KMS-11 (cell line): ENCODE measurements around the gene EIF5A.

Experiments used
- H2AFZ ChIP-seq: fragments of 200-600 bp; sonication (generic); 2 replicates; pipeline ENCODE4 v1.6.1; 2016; ENCODE audit warnings: antibody characterized with exemption, mixed run types, low read depth
- H3K27ac ChIP-seq: fragments of 200-600 bp; sonication (generic); 2 replicates; pipeline ENCODE4 v1.6.1; 2016; ENCODE audit warnings: mild to moderate bottlenecking, mixed run types
- H3K27me3 ChIP-seq: fragments of 200-600 bp; sonication (generic); 2 replicates; pipeline ENCODE4 v1.6.1; 2017; ENCODE audit warnings: mild to moderate bottlenecking, low read depth, mixed run types, moderate library complexity; ENCODE audit not compliant: insufficient read depth
- H3K36me3 ChIP-seq: fragments of 200-600 bp; sonication (generic); 2 replicates; pipeline ENCODE4 v1.6.1; 2017; ENCODE audit warnings: mild to moderate bottlenecking, mixed run types; ENCODE audit not compliant: insufficient read depth
- H3K4me1 ChIP-seq: fragments of 200-600 bp; sonication (generic); 2 replicates; pipeline ENCODE4 v1.6.1; 2016; ENCODE audit warnings: mild to moderate bottlenecking, low read depth, mixed run types; ENCODE audit not compliant: poor library complexity, severe bottlenecking
- H3K4me2 ChIP-seq: fragments of 200-600 bp; sonication (generic); 2 replicates; pipeline ENCODE4 v1.7.0; 2016; ENCODE audit warnings: mild to moderate bottlenecking, mixed run types
- H3K4me3 ChIP-seq: fragments of 200-600 bp; sonication (generic); IDR thresholded peaks from 2 replicates; pipeline ENCODE4 v1.6.1; 2017; ENCODE audit warnings: low read depth, low read length, mixed read lengths; ENCODE audit not compliant: insufficient read depth
- H3K79me2 ChIP-seq: fragments of 200-600 bp; sonication (generic); 2 replicates; pipeline ENCODE4 v1.6.1; 2016; ENCODE audit warnings: low read depth, mixed run types; ENCODE audit not compliant: insufficient read depth
- H3K9ac ChIP-seq: fragments of 200-600 bp; sonication (generic); 2 replicates; pipeline ENCODE4 v1.6.1; 2016; ENCODE audit warnings: mild to moderate bottlenecking, mixed run types
- H4K20me1 ChIP-seq: fragments of 200-600 bp; sonication (generic); 2 replicates; pipeline ENCODE4 v1.6.1; 2016; ENCODE audit warnings: mild to moderate bottlenecking, mixed run types; ENCODE audit not compliant: insufficient read depth
- CTCF ChIP-seq: fragments of 200-600 bp; sonication (generic); conservative IDR thresholded peaks from 2 replicates; pipeline ENCODE4 v1.6.1; 2017; ENCODE audit warnings: low read depth, mild to moderate bottlenecking, antibody characterized with exemption, low read length, moderate library complexity, mixed read lengths

Gene EIF5A

GRCh38 chr17:7290166-7290565 is 17.3 kb upstream of the EIF5A start:
- H3K4me2 ChIP-seq = no peak overlapping the region
- no peaks in the 10 kb centered on the region for H3K79me2 ChIP-seq
- H3K4me1 ChIP-seq = no peaks in the 10 kb centered on the region
- no peak overlapping the region for H3K27ac ChIP-seq
- H2AFZ ChIP-seq = no peak overlapping the region
- no peaks in the 10 kb centered on the region for H4K20me1 ChIP-seq
- no peak overlapping the region for H3K4me3 ChIP-seq
- H3K27me3 ChIP-seq = 0 out of 2 replicates have a peak, but pooled peaks cover 2% of the 10 kb centered on the region
- no peak overlapping the region for H3K9ac ChIP-seq
- TF ChIP-seq CTCF = no peak
- H3K36me3 ChIP-seq = no peaks in the 10 kb centered on the region

GRCh38 chr17:7290685-7291084 is 16.7 kb upstream of the EIF5A start:
- no peak overlapping the region for H3K4me2 ChIP-seq
- no peak overlapping the region for H3K4me3 ChIP-seq
- H4K20me1 ChIP-seq = no peaks in the 10 kb centered on the region
- H2AFZ ChIP-seq = no peak overlapping the region
- no peaks in the 10 kb centered on the region for H3K36me3 ChIP-seq
- H3K4me1 ChIP-seq = no peaks in the 10 kb centered on the region
- no peak overlapping the region for H3K9ac ChIP-seq
- 0 out of 2 replicates have a peak, but pooled peaks cover 2% of the 10 kb centered on the region for H3K27me3 ChIP-seq
- H3K27ac ChIP-seq = no peak overlapping the region
- TF ChIP-seq CTCF = no peak
- H3K79me2 ChIP-seq = no peaks in the 10 kb centered on the region

GRCh38 chr17:7292194-7292593 is 15.2 kb upstream of the EIF5A start:
- no peak overlapping the region for H3K27ac ChIP-seq
- no peak overlapping the region for H3K4me2 ChIP-seq
- no peak overlapping the region for H2AFZ ChIP-seq
- H3K79me2 ChIP-seq = no peaks in the 10 kb centered on the region
- no peaks in the 10 kb centered on the region for H4K20me1 ChIP-seq
- no peak for TF ChIP-seq CTCF
- H3K27me3 ChIP-seq = 0 out of 2 replicates have a peak, but pooled peaks cover 2% of the 10 kb centered on the region
- no peak overlapping the region for H3K9ac ChIP-seq
- no peaks in the 10 kb centered on the region for H3K36me3 ChIP-seq
- no peaks in the 10 kb centered on the region for H3K4me1 ChIP-seq
- no peak overlapping the region for H3K4me3 ChIP-seq

- no peak overlapping the region for H3K4me2 ChIP-seq
- no peak overlapping the region for H3K9ac ChIP-seq
- H3K4me1 ChIP-seq = no peaks in the 10 kb centered on the region
- H3K36me3 ChIP-seq = no peaks in the 10 kb centered on the region
- 0 out of 2 replicates have a peak, but pooled peaks cover 2% of the 10 kb centered on the region for H3K27me3 ChIP-seq
- H2AFZ ChIP-seq = no peak overlapping the region
- no peak overlapping the region for H3K4me3 ChIP-seq
- H3K79me2 ChIP-seq = no peaks in the 10 kb centered on the region
- no peaks in the 10 kb centered on the region for H4K20me1 ChIP-seq
- TF ChIP-seq CTCF = no peak
- H3K27ac ChIP-seq = no peak overlapping the region
Observed at GRCh38 chr17:7292729-7293128, 14.7 kb upstream of the EIF5A start.
